HEK293T (cell line): Measurements from ENCODE around the gene PRPSAP1.

Source experiments
- ARNT ChIP-seq: fragments of 450-650 bp; IDR thresholded peaks from 2 replicates; pipeline ENCODE4 v1.6.1; 2017; ENCODE audit warnings: mild to moderate bottlenecking
- ELF4 ChIP-seq: fragments of 450-650 bp; IDR thresholded peaks from 2 replicates; pipeline ENCODE4 v1.6.1; 2017; ENCODE audit warnings: antibody characterized with exemption
- FOXA1 ChIP-seq: fragments of 450-650 bp; IDR thresholded peaks from 2 replicates; pipeline ENCODE4 v1.6.1; 2016; ENCODE audit warnings: mild to moderate bottlenecking
- FOXK2 ChIP-seq: fragments of 450-650 bp; IDR thresholded peaks from 2 replicates; pipeline ENCODE4 v1.6.1; 2016; ENCODE audit warnings: mild to moderate bottlenecking
- HDGF ChIP-seq: fragments of 450-650 bp; IDR thresholded peaks from 2 replicates; pipeline ENCODE4 v1.6.1; 2017; ENCODE audit warnings: antibody characterized with exemption, borderline replicate concordance
- L3MBTL2 ChIP-seq: fragments of 450-650 bp; conservative IDR thresholded peaks from 2 replicates; pipeline ENCODE4 v1.6.1; 2016; ENCODE audit warnings: mild to moderate bottlenecking
- LEF1 ChIP-seq: fragments of 450-650 bp; IDR thresholded peaks from 2 replicates; pipeline ENCODE4 v1.6.1; 2017; ENCODE audit warnings: mild to moderate bottlenecking, borderline replicate concordance
- NFRKB ChIP-seq: fragments of 450-650 bp; IDR thresholded peaks from 2 replicates; pipeline ENCODE4 v1.6.1; 2016; ENCODE audit warnings: mild to moderate bottlenecking, moderate library complexity
- SP1 ChIP-seq: fragments of 450-650 bp; IDR thresholded peaks from 2 replicates; pipeline ENCODE4 v1.6.1; 2017
- SUZ12 ChIP-seq: fragments of 450-650 bp; IDR thresholded peaks from 2 replicates; pipeline ENCODE4 v1.6.1; 2016; ENCODE audit warnings: mild to moderate bottlenecking
- TARDBP ChIP-seq: fragments of 450-650 bp; IDR thresholded peaks from 2 replicates; pipeline ENCODE4 v1.6.1; 2016

DNA sequence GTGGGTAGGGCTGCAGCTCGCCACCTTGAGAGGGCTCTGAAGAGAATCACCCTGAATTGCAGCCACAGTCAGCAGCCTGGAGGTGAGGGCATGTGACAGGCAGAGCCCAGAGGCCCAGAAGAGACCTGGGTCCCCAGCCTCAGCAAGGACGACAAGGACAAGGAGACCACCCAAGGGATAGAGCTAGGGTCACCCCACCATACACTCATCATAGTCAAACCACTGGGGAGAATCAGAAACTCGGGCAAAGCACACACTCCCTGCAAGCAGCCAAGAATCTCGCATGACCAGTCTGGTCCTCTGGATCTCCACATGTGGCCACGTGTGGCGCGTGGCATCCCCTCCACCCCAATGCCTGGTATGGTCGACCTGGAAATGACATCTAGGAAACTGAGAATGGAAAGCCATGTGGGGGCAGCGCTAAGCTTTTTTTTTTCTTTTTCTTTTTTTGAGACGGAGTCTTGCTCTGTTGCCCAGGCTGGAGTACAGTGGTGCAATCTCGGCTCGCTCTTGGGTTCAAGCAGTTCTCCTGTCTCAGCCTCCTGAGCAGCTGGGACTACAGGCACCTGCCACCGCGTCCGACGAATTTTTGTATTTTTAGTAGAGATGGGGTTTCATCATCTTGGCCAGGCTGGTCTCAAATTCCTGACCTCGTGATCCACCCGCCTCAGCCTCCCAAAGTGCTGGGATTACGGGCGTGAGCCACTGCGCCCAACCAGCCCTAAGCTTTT is 26.1 kb upstream of the PRPSAP1 start:
- no peak for TF ChIP-seq SUZ12
- no peak for TF ChIP-seq NFRKB
- TF ChIP-seq ELF4: no peak
- no peak for TF ChIP-seq FOXK2
- no peak for TF ChIP-seq FOXA1
- TF ChIP-seq HDGF: no peak
- TF ChIP-seq LEF1: no peak
- no peak for TF ChIP-seq L3MBTL2
- no peak for TF ChIP-seq ARNT
- TF ChIP-seq SP1: no peak
- TF ChIP-seq TARDBP: no peak
